Cardiac fibroblast (primary cell): ENCODE measurements around the gene IL1R1.
"Not testable (repeated sequence)": the region's sequence is repeated elsewhere in the genome, so short reads cannot be mapped to it uniquely, and the experiment has no call there.

Experiments used
- DNase-seq, 2 donors: peaks; one replicate each; pipeline versions ENCODE4 v3.0.0 to v3.0.0-alpha.2; 2010; ENCODE audit warnings: low read depth in 2 of 2
- H3K4me3 ChIP-seq, 2 donors: replicated peaks in 1 of 2; 1 replicate in 1 of 2; 2 replicates in 1 of 2; pipeline ENCODE4 v1.5.1; 2011; ENCODE audit warnings: low read depth in 2 of 2, low read length in 2 of 2, mild to moderate bottlenecking in 2 of 2, moderate library complexity in 1 of 2
- TF ChIP-seq, protein P1 (sequence below): IDR thresholded peaks from one replicate; pipeline ENCODE4 v1.5.1; 2011; ENCODE audit warnings: low read depth, mild to moderate bottlenecking, low read length, inconsistent platforms

The IL1R1 gene

GRCh38 chr2:102100371-102101096, 42.0 kb upstream of the IL1R1 start:
- DNase-seq: peak; percentile 73 to 76
- no peak overlapping the region for H3K4me3 ChIP-seq
- TF ChIP-seq, protein P1, sequence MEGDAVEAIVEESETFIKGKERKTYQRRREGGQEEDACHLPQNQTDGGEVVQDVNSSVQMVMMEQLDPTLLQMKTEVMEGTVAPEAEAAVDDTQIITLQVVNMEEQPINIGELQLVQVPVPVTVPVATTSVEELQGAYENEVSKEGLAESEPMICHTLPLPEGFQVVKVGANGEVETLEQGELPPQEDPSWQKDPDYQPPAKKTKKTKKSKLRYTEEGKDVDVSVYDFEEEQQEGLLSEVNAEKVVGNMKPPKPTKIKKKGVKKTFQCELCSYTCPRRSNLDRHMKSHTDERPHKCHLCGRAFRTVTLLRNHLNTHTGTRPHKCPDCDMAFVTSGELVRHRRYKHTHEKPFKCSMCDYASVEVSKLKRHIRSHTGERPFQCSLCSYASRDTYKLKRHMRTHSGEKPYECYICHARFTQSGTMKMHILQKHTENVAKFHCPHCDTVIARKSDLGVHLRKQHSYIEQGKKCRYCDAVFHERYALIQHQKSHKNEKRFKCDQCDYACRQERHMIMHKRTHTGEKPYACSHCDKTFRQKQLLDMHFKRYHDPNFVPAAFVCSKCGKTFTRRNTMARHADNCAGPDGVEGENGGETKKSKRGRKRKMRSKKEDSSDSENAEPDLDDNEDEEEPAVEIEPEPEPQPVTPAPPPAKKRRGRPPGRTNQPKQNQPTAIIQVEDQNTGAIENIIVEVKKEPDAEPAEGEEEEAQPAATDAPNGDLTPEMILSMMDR: no peak

GRCh38 chr2:102101097-102101848, 41.3 kb upstream of the IL1R1 start:
- no peak for DNase-seq
- no peak overlapping the region for H3K4me3 ChIP-seq
- TF ChIP-seq, protein P1: no peak

DNA sequence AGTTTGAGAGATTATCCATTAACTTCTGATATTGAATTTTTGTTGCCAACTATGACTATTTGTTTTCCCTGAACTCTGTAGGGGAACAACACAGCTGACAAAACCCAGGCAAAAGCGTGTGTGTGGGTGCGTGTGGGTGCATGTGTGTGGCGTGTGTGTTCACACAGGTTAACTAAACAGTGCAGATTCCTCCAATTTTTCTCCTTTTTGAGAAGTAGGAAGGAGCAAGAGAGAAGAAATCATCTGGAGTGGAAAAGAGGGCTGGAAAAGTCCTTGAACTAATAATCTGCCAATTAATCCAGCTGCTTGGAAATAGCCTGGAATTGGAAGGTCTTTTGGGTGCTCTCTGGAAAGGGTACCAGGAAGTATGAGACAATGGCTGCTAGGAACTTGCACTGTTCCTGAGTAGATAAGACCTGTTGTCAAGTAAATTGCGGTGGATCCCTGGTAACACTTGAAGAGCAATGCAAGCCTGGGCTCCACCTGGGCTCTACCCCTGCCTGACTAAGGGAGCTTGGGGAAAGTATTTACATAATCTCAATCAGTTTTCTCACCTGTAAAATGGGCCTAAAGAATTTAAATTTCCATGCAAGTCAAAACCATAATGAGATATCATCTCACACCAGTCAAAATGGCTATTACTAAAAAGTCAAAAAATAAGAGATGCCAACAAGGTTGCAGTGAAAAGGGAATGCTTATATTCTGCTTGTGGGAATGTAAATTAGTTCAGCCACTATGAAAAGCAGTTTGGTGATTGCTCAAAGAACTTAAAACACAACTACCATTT, 40.5 kb upstream of the IL1R1 start:
- H3K4me3 ChIP-seq: no peak overlapping the region
- peak in 1 of 2 donors; percentile 58 for DNase-seq
- TF ChIP-seq, protein P1: no peak

DNA sequence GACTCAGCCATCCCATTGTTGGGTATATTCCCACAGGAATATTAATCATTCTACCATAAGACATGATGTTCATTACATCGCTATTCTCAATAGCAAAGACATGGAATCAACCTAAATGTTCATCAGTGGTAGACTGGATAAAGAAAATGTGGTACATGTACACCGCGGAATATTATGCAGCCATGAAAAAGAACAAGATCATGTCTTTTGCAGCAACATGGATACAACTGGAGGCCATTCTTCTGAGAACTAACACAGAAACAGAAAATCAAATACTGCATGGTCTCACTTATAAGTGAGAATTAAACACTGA, 40.0 kb upstream of the IL1R1 start:
- not testable (repeated sequence) for H3K4me3 ChIP-seq
- peak; percentile 19 to 87 for DNase-seq

DNA sequence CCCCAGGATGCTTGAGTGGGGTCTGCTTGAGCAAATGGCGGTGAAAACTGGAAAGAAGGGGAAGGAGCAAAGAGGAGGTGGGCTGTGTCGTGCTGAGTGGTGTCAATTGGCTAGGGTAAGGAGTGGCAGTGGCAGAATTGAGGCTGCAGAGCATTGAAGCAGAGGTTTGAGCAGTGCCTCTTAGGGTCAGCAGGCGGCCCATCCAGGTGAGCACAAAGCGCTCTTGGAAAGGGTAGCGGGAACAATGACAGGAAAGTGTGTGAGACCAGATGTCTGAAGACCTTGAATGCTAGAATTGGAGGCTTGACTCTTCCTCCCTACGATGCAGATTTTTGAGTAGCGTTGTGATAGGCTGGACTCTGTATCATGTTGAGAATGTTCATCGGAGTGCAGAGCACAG, 39.3 kb upstream of the IL1R1 start:
- TF ChIP-seq, protein P1: no peak
- H3K4me3 ChIP-seq: no peak overlapping the region
- DNase-seq: no peak

- TF ChIP-seq, protein P1: no peak
- H3K4me3 ChIP-seq: peak overlapping the region; percentile 58 to 59
- DNase-seq: peak; percentile 97 to 99
Observed at GRCh38 chr2:102103992-102104871, 38.3 kb upstream of the IL1R1 start.
